HG02943 (cell line): ENCODE measurements around the gene ATP5PO.

Experiments
- ATAC-seq: cut with Tn5 transposase; IDR thresholded peaks from one replicate; pipeline ENCODE4 v1.9.1; 2021; ENCODE audit warnings: mild to moderate bottlenecking, low read depth, moderate library complexity; ENCODE audit not compliant: unreplicated experiment

ATP5PO gene

DNA sequence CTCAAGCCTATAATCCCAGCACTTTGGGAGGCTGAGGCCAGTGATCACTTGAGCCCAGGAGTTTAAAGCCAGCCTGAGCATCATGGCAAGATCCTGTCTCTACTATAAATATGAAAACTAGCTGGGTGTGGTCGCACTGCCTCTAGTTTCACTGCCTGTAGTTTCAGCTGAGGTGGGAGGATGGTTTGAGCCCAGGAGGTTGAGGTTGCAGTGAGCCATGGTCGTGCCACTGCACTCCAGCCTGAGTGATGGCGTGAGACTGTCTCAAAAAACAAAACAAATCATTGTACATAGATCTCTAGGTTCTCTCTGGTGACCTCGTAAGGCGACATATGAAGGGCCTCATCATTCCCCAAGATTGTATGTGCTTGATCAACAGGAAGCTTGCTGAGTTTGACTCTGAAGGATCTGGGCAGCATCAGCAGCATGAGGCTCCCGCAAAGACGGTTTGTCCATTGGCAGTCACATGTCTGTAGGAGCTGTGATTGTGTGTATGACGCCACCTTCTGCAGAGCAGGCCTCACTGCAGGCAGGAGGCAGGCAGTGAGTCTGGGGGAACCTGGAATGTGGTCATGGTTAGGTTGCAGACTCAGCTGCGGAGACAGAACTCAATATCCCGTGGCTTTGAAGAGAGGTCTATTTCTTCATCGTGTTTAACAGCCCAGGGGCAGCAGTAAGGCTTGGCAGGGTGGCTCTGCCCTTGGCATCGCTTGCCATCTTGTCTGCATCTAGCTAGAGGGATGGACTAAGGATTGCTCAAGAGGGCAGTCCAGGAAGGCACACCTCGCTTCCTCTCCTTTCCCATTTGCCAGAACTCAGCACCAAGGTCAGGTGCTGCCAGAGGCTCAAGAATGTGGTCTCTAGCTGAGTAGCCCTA, 14.0 kb downstream of the ATP5PO start:
- ATAC-seq = no peak

DNA sequence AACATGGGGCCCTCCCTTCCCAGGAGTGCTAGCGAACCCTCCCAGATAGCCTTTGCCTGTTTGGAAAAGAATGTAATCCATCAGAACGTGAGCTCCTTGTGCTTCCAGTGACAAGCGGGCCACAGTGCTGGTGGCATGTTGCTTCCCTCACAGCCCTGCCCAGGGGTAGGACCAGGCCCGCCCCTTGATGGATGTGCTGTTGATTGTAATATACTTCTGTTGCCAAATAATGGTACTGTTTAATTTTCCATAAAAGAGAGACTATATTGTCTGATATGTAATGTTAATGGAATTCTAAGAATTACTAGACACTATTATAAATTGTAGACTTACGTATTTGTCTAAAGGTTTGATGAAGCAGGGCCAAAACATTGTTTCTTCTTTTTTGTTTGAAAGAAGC, 16.4 kb downstream of the ATP5PO start:
- no peak for ATAC-seq

- ATAC-seq = no peak
These were observed 17.0 kb downstream of the ATP5PO start for GRCh38 chr21:33898586-33898985.

- ATAC-seq = no peak
These were observed 17.9 kb downstream of the ATP5PO start for GRCh38 chr21:33897739-33898138.

GRCh38 chr21:33897098-33897497, 18.5 kb downstream of the ATP5PO start:
- no peak for ATAC-seq

DNA sequence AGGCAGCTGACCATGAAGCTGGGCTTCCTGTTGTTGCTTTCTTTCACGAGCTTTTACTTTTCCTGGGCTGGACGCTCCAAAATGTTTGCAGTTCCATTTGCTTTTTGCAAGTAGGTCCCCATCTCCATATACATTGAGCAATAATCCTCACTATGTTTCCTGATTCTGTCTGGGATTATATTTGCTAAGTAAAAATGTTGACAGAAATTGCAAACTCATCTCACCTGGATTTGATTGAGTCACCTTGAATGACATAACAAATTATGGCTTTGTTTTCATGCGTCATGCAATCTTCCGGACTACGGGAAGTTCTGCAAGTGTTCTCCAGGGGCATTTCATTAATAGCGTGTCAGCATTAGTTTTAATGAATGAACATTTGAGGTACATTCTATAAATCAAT, 18.9 kb downstream of the ATP5PO start:
- ATAC-seq = no peak

- no peak for ATAC-seq
These were observed 20.2 kb downstream of the ATP5PO start for GRCh38 chr21:33895356-33895755.

DNA sequence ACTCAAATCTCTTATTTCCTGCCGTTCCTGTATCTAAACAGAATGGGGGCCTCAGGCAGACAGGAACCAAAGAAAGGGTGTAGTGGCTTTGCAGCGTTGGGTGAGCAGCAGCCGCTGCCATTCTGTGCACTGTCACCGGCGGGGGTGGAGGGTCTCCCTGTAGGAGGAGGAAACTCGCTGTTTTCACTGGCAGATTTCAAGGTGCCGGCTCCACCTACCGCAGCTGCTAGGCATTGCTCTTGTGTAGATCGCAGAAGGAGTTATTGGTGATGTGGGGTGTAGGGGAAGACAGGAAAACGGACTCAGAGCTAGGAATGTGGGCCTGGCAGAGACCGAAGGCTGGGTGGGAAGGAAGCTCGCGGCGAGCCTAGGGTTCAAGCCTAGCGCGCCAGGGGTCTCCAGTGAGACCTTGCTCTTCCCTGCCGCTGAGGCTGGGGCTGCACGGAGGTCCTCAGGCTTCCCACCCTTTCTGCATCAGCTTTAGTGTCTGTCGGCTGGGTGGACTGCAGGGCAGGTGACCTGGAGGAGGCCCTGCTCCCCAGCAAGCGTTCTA, 20.8 kb downstream of the ATP5PO start:
- ATAC-seq = no peak

DNA sequence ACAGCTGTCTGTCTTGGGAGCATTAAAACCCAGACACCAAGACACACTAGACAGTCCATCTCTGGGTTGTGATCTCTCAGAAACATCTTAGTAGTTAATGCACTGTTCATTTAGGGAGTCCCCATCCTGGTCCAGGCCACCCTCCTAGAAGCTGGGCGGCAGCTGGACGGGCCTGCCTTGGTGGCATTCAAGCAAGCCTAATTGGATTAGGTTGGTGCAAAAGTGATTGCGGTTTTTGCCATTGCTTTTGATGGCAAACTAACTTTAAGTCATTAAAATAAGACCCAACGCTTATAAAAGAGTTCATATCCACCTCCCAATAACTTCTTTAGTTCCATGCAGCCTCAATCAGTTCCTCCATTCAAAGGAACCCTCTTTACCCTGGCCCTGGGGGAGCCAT, 21.7 kb downstream of the ATP5PO start:
- no peak for ATAC-seq

GRCh38 chr21:33892853-33893252, 22.8 kb downstream of the ATP5PO start:
- no peak for ATAC-seq

GRCh38 chr21:33890187-33890586, 25.4 kb downstream of the ATP5PO start:
- ATAC-seq = no peak

DNA sequence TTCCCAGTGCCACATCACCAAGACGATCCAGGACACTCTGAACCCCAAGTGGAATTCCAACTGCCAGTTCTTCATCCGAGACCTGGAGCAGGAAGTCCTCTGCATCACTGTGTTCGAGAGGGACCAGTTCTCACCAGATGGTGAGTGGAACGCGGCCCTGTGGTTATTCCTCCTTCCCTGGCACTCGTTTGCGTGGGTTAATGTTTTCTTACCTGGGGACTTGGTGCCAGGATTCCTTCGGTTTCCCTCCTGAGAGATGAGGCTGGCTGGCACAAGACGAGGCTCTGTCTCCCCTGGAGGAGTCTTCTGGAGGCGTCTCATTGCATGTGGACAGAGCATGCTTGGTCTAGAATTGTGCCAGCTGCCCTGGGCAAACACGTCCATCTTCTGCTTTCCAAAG, 29.3 kb downstream of the ATP5PO start:
- ATAC-seq = no peak

- ATAC-seq = no peak
These were observed 30.5 kb downstream of the ATP5PO start for GRCh38 chr21:33885172-33885514.

GRCh38 chr21:33884376-33885171, 31.0 kb downstream of the ATP5PO start:
- ATAC-seq = no peak

- no peak for ATAC-seq
These were observed 32.5 kb downstream of the ATP5PO start for GRCh38 chr21:33883118-33883517.

DNA sequence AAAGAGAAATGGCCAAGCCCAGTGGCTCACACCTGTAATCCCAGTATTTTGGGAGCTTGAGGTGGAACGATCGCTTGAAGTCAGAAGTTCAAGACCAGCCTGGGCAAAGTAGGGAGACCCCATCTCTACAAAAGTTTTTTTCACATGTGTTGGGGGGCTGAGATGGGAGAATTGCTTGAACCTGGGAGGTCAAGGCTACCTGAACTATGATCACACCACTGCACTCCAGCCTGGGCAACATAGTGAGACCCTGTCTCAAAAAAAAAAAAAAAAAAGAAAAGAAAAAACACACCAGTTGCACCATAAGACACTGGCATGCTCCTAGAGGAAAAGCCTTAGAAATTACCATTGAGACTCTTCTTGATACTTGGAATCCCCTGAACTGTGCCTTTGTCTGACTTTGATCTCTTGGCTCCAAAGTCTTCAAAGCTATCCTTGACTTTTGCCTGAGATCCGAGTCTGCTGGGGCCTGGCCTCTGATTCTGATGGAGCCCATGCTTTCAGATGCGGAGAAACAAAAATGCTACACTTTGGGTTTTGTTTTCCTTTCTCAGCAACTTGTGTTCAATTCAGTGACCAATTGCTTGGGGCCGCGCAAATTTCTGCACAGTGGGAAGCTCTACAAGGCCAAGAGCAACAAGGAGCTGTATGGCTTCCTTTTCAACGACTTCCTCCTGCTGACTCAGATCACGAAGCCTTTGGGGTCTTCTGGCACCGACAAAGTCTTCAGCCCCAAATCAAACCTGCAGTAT, 33.7 kb downstream of the ATP5PO start:
- ATAC-seq = no peak

- ATAC-seq = no peak
These were observed 35.0 kb downstream of the ATP5PO start for GRCh38 chr21:33880626-33881025.

DNA sequence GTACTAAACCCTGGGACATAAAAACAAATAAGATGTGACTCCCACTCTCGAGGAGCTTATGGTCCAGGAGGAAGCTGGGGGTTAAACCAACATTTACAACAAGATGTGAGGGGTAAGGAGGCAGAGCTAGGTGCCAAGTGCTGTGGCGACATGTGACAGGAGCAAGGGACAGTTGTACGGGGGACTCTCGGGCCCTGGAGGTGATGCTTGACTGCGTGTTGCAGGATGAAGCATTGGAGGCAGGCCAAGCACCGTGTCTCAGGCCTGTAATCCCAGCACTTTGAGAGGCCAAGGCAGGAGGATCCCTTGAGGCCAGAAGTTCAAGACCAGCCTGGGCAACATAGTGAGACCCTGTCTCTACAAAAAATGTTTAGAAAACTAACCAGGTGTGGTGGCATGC, 36.8 kb downstream of the ATP5PO start:
- ATAC-seq = no peak

DNA sequence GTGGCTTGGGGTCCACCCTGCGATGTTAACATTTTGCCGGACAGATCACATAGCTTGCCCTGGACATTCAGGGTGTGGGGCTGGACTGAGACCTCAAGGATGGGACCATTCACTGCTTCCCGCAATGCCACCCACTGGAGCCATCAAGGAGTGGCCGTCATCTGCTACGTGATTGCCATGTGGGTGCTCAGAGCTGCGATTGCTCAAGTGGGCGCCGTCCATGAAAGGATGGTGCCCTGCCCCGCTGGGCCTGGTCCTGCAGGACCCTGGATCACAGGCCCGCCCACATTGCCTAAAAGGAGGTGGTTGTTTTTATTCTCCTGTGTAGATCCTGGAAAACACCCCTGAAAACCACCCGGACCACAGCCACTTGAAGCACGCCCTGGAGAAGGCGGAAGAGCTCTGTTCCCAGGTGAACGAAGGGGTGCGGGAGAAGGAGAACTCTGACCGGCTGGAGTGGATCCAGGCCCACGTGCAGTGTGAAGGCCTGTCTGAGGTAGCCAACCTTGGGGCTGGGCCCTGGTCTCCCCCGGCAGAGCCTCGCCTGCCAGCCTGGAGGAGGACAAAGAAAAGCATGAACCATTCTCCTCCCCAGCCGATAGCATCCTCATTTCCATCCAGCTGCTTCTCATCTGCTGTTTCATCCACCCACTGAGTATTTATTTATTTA, 40.4 kb downstream of the ATP5PO start:
- no peak for ATAC-seq

- ATAC-seq = no peak
These were observed 41.4 kb downstream of the ATP5PO start for GRCh38 chr21:33874161-33874560.
